22Rv1 (cell line): Measurements from ENCODE around the gene FBXL13.
"Not testable (repeated sequence)": the region's sequence is repeated elsewhere in the genome, so short reads cannot be mapped to it uniquely, and the experiment has no call there.

Source experiments
- H3K27ac ChIP-seq: fragments of 450-650 bp; 2 replicates; pipeline ENCODE4 v1.5.1; 2017
- ZFX ChIP-seq: fragments of 450-650 bp; IDR thresholded peaks from 2 replicates; pipeline ENCODE4 v1.6.1; 2017; ENCODE audit warnings: antibody characterized with exemption, borderline replicate concordance
- TF ChIP-seq, protein P1 (sequence below): fragments of 450-650 bp; IDR thresholded peaks from 2 replicates; pipeline ENCODE4 v1.5.1; 2017; ENCODE audit warnings: mild to moderate bottlenecking

Gene FBXL13

DNA sequence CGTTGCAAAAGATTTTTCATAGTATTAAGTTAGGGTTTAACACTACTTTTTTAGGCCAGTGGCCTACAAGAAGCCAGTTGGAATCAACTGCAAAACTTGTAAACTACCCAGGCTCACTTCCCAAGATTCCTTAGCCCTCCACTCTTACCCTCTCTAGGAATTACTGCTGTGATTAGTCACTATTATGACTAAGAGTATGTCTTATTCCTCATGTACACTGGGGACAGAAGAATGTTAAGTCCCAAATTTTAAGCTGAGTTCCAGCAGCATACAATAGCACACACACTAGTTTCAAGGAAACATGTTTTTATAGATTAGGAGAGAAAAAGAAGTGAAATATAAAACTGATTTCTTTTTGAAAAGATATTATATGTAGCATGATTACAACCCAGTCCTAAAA is 42.8 kb downstream of the FBXL13 start:
- TF ChIP-seq, protein P1, sequence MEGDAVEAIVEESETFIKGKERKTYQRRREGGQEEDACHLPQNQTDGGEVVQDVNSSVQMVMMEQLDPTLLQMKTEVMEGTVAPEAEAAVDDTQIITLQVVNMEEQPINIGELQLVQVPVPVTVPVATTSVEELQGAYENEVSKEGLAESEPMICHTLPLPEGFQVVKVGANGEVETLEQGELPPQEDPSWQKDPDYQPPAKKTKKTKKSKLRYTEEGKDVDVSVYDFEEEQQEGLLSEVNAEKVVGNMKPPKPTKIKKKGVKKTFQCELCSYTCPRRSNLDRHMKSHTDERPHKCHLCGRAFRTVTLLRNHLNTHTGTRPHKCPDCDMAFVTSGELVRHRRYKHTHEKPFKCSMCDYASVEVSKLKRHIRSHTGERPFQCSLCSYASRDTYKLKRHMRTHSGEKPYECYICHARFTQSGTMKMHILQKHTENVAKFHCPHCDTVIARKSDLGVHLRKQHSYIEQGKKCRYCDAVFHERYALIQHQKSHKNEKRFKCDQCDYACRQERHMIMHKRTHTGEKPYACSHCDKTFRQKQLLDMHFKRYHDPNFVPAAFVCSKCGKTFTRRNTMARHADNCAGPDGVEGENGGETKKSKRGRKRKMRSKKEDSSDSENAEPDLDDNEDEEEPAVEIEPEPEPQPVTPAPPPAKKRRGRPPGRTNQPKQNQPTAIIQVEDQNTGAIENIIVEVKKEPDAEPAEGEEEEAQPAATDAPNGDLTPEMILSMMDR: no peak
- no peak for TF ChIP-seq ZFX
- H3K27ac ChIP-seq: no peak overlapping the region

GRCh38 chr7:103031024-103031423 is 43.6 kb downstream of the FBXL13 start:
- TF ChIP-seq, protein P1: no peak
- no peak for TF ChIP-seq ZFX
- H3K27ac ChIP-seq: no peak overlapping the region

DNA sequence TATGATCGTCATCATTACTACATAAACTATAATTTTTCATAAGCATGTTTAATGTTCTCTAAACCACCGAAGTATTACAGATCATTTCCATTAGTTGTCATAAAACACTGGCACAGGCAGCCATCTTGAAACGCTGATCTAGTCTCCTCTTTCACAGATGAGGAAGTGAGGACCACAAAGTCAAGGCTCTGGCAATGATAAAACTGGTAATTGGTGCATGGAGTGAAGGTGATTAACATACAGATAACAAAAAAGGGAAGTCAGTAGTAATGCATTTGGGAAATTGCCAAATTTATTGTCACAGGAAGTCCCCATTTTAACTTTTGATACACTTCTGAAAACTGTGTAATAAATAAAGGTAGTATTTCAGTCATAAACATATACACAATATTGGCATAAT is 49.3 kb downstream of the FBXL13 start:
- TF ChIP-seq ZFX: no peak
- TF ChIP-seq, protein P1: no peak
- no peak overlapping the region for H3K27ac ChIP-seq

- H3K27ac ChIP-seq: not testable (repeated sequence)
These were observed 51.0 kb downstream of the FBXL13 start for GRCh38 chr7:103023578-103023977.

DNA sequence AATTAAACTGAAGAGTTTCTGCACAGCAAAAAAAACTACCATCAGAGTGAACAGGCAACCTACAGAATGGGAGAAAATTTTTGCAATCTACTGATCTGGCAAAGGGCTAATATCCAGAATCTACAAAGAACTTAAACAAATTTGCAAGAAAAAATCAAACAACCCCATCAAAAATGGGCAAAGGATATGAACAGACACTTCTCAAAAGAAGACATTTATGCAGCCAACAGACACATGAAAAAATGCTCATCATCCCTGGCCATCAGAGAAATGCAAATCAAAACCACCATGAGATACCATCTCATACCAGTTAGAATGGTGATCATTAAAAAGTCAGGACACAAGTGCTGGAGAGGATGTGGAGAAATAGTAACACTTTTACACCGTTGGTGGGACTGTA is 53.1 kb downstream of the FBXL13 start:
- H3K27ac ChIP-seq: not testable (repeated sequence)

- not testable (repeated sequence) for H3K27ac ChIP-seq
These were observed 53.7 kb downstream of the FBXL13 start for GRCh38 chr7:103020876-103021275.

DNA sequence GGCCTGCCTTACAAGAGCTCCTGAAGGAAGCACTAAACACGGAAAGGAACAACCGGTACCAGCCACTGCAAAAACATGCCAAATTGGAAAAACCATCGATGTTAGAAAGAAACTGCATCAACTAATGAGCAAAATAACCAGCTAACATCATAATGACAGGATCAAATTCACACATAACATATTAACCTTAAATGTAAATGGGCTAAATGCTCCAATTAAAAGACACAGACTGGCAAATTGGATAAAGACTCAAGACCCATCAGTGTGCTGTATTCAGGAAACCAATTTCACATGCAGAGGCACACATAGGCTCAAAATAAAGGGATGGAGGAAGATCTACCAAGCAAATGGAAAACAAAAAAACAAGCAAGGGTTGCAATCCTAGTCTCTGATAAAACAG is 56.3 kb downstream of the FBXL13 start:
- not testable (repeated sequence) for H3K27ac ChIP-seq

DNA sequence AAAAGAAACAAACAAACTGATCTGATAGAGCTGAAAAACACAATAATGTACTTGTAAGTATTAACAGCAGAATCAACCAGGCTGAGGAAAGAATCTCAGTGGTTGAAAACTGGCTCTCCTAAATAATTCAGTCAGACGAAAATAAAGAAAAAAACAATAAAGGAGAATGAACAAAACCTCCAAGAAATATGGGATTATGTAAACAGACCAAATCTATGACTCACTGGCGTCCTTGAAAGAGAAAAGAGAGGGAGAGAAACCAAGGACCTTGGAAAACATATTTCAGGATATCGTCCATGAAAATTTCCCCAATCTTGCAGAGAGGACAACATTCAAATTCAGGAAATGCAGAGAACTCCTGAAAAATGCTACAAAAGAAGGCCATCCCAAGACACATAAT is 62.9 kb downstream of the FBXL13 start:
- no peak overlapping the region for H3K27ac ChIP-seq
- TF ChIP-seq ZFX: no peak
- TF ChIP-seq, protein P1: no peak

- no peak overlapping the region for H3K27ac ChIP-seq
- TF ChIP-seq, protein P1: no peak
- TF ChIP-seq ZFX: no peak
These were observed 64.4 kb downstream of the FBXL13 start for GRCh38 chr7:103010211-103010610.
